ENCODE measurements around the gene C16orf54.
"Not testable (repeated sequence)": the region's sequence is repeated elsewhere in the genome, so short reads cannot be mapped to it uniquely, and the experiment has no call there.

The C16orf54 gene

GRCh38 chr16:29737713-29738112, 8.1 kb downstream of the C16orf54 start:
- H3K4me3 Mint-ChIP-seq = no peak overlapping the region

GRCh38 chr16:29736764-29737163, 9.0 kb downstream of the C16orf54 start:
- Mint-ChIP-seq H3K9me3 (no peaks in the 10 kb centered on the region), H3K4me3 (no peak overlapping the region), H3K27ac (no peak overlapping the region), H3K36me3 (ENCODE audit: low read depth) (peaks cover 4% of the 10 kb centered on the region), H3K27me3 (no peaks in the 10 kb centered on the region), H3K4me1 (ENCODE audit: low read depth) (peaks cover 81% of the 10 kb centered on the region)

More at GRCh38 chr16:29737713-29738112, 8.1 kb downstream of the C16orf54 start:
- no peaks in the 10 kb centered on the region for H3K27me3 Mint-ChIP-seq
- H3K9me3 Mint-ChIP-seq = no peaks in the 10 kb centered on the region
- no peak overlapping the region for H3K27ac Mint-ChIP-seq
- peaks cover 81% of the 10 kb centered on the region for H3K4me1 Mint-ChIP-seq (ENCODE audit: low read depth)
- peaks cover 5% of the 10 kb centered on the region for H3K36me3 Mint-ChIP-seq (ENCODE audit: low read depth)

GRCh38 chr16:29736112-29736511, 9.7 kb downstream of the C16orf54 start:
- Mint-ChIP-seq H3K27me3 (no peaks in the 10 kb centered on the region), H3K9me3 (no peaks in the 10 kb centered on the region), H3K4me3 (no peak overlapping the region), H3K27ac (no peak overlapping the region), H3K4me1 (ENCODE audit: low read depth) (peaks cover 78% of the 10 kb centered on the region), H3K36me3 (ENCODE audit: low read depth) (peaks cover 4% of the 10 kb centered on the region)

- Mint-ChIP-seq H3K27ac (no peak overlapping the region), H3K9me3 (no peaks in the 10 kb centered on the region), H3K4me3 (no peak overlapping the region), H3K36me3 (ENCODE audit: low read depth) (peaks cover 4% of the 10 kb centered on the region), H3K27me3 (no peaks in the 10 kb centered on the region), H3K4me1 (ENCODE audit: low read depth) (peaks cover 73% of the 10 kb centered on the region)
Measured at GRCh38 chr16:29734786-29735185, 11.0 kb downstream of the C16orf54 start.

GRCh38 chr16:29731768-29732601, 13.8 kb downstream of the C16orf54 start:
- H3K27me3 Mint-ChIP-seq; H3K9me3 Mint-ChIP-seq; H3K36me3 Mint-ChIP-seq (ENCODE audit: low read depth): not testable (repeated sequence)
- Mint-ChIP-seq H3K27ac (peak overlapping the region; percentile 91), H3K4me3 (peak overlapping the region; percentile 54), H3K4me1 (ENCODE audit: low read depth) (peaks cover 53% of the 10 kb centered on the region)

GRCh38 chr16:29730649-29731048, 15.1 kb downstream of the C16orf54 start:
- H3K4me1 Mint-ChIP-seq (ENCODE audit: low read depth) = peaks cover 43% of the 10 kb centered on the region
- no peaks in the 10 kb centered on the region for H3K27me3 Mint-ChIP-seq
- H3K9me3 Mint-ChIP-seq = no peaks in the 10 kb centered on the region
- H3K36me3 Mint-ChIP-seq (ENCODE audit: low read depth) = peaks cover 4% of the 10 kb centered on the region
- no peak overlapping the region for H3K4me3 Mint-ChIP-seq
- H3K27ac Mint-ChIP-seq = no peak overlapping the region

- no peaks in the 10 kb centered on the region for H3K9me3 Mint-ChIP-seq
- peaks cover 4% of the 10 kb centered on the region for H3K36me3 Mint-ChIP-seq (ENCODE audit: low read depth)
- H3K4me3 Mint-ChIP-seq = no peak overlapping the region
- no peak overlapping the region for H3K27ac Mint-ChIP-seq
- H3K27me3 Mint-ChIP-seq = no peaks in the 10 kb centered on the region
- H3K4me1 Mint-ChIP-seq (ENCODE audit: low read depth) = peaks cover 42% of the 10 kb centered on the region
Measured at GRCh38 chr16:29729116-29729521, 16.7 kb downstream of the C16orf54 start.

- Mint-ChIP-seq H3K9me3 (no peaks in the 10 kb centered on the region), H3K27ac (no peak overlapping the region)
Measured at GRCh38 chr16:29727452-29727851, 18.3 kb downstream of the C16orf54 start.

GRCh38 chr16:29726845-29727377, 18.9 kb downstream of the C16orf54 start:
- no peaks in the 10 kb centered on the region for H3K9me3 Mint-ChIP-seq
- H3K36me3 Mint-ChIP-seq (ENCODE audit: low read depth) = no peaks in the 10 kb centered on the region
- no peak overlapping the region for H3K4me3 Mint-ChIP-seq
- H3K4me1 Mint-ChIP-seq (ENCODE audit: low read depth) = peaks cover 32% of the 10 kb centered on the region
- no peaks in the 10 kb centered on the region for H3K27me3 Mint-ChIP-seq
- no peak overlapping the region for H3K27ac Mint-ChIP-seq

More at GRCh38 chr16:29727452-29727851, 18.3 kb downstream of the C16orf54 start:
- H3K4me1 Mint-ChIP-seq (ENCODE audit: low read depth) = peaks cover 37% of the 10 kb centered on the region
- no peak overlapping the region for H3K4me3 Mint-ChIP-seq
- H3K27me3 Mint-ChIP-seq = no peaks in the 10 kb centered on the region
- peaks cover 3% of the 10 kb centered on the region for H3K36me3 Mint-ChIP-seq (ENCODE audit: low read depth)

GRCh38 chr16:29721167-29721879, 24.5 kb downstream of the C16orf54 start:
- not testable (repeated sequence) for H3K27me3 Mint-ChIP-seq

GRCh38 chr16:29720703-29721102, 25.1 kb downstream of the C16orf54 start:
- Mint-ChIP-seq H3K27ac (no peak overlapping the region), H3K4me1 (ENCODE audit: low read depth) (peaks cover 28% of the 10 kb centered on the region), H3K4me3 (no peak overlapping the region), H3K27me3 (no peaks in the 10 kb centered on the region), H3K36me3 (ENCODE audit: low read depth) (no peaks in the 10 kb centered on the region), H3K9me3 (no peaks in the 10 kb centered on the region)

More at GRCh38 chr16:29721167-29721879, 24.5 kb downstream of the C16orf54 start:
- peaks cover 28% of the 10 kb centered on the region for H3K4me1 Mint-ChIP-seq (ENCODE audit: low read depth)
- H3K4me3 Mint-ChIP-seq; H3K36me3 Mint-ChIP-seq (ENCODE audit: low read depth); H3K27ac Mint-ChIP-seq; H3K9me3 Mint-ChIP-seq: not testable (repeated sequence)

GRCh38 chr16:29719063-29719462, 26.7 kb downstream of the C16orf54 start:
- Mint-ChIP-seq H3K4me3 (no peak overlapping the region), H3K9me3 (no peaks in the 10 kb centered on the region), H3K4me1 (ENCODE audit: low read depth) (peaks cover 21% of the 10 kb centered on the region), H3K27me3 (no peaks in the 10 kb centered on the region), H3K36me3 (ENCODE audit: low read depth) (no peaks in the 10 kb centered on the region), H3K27ac (no peak overlapping the region)

GRCh38 chr16:29717113-29717512, 28.7 kb downstream of the C16orf54 start:
- Mint-ChIP-seq H3K4me3 (no peak overlapping the region), H3K9me3 (no peaks in the 10 kb centered on the region), H3K36me3 (ENCODE audit: low read depth) (no peaks in the 10 kb centered on the region), H3K4me1 (ENCODE audit: low read depth) (peaks cover 14% of the 10 kb centered on the region), H3K27ac (no peak overlapping the region), H3K27me3 (no peaks in the 10 kb centered on the region)

- no peak overlapping the region for H3K27ac Mint-ChIP-seq
- no peaks in the 10 kb centered on the region for H3K27me3 Mint-ChIP-seq
- no peaks in the 10 kb centered on the region for H3K36me3 Mint-ChIP-seq (ENCODE audit: low read depth)
- no peaks in the 10 kb centered on the region for H3K9me3 Mint-ChIP-seq
- H3K4me1 Mint-ChIP-seq (ENCODE audit: low read depth) = peaks cover 15% of the 10 kb centered on the region
- H3K4me3 Mint-ChIP-seq = no peak overlapping the region
Measured at GRCh38 chr16:29714972-29715371, 30.8 kb downstream of the C16orf54 start.

- Mint-ChIP-seq H3K4me1 (ENCODE audit: low read depth) (peaks cover 18% of the 10 kb centered on the region), H3K36me3 (ENCODE audit: low read depth) (no peaks in the 10 kb centered on the region), H3K9me3 (no peaks in the 10 kb centered on the region), H3K4me3 (no peak overlapping the region), H3K27me3 (no peaks in the 10 kb centered on the region), H3K27ac (no peak overlapping the region)
Measured at GRCh38 chr16:29714396-29714795, 31.4 kb downstream of the C16orf54 start.
